PC-3 (cell line): ENCODE measurements around the gene RETREG2. TPM values are rescaled to one million over a fixed set of nuclear protein-coding genes. Genes with fewer than 3 reads are reported as not detected.

Source experiments
- ATAC-seq: fragments of 200-7000 bp; cut with Tn5 transposase; 2 replicates; pipeline ENCODE4 v1.9.1; 2020; ENCODE audit warnings: mild to moderate bottlenecking, moderate library complexity
- BruUV-seq: library from RNA; stranded (reverse); fragments of 400-500 nt; replicated peaks from 2 replicates; lab custom pipeline; 2021; lab: Mats Ljungman, UMichigan
- CTCF ChIA-PET: fragments of 300-600 bp; sonication (Branson Sonifier 250); formaldehyde crosslinking; loops from one replicate; lab custom pipeline; 2022; ENCODE audit warnings: antibody characterized with exemption; lab: Charles Lee
- POLR2A ChIA-PET: fragments of 300-600 bp; sonication (Branson Sonifier 250); formaldehyde crosslinking; loops from one replicate; lab custom pipeline; 2022; ENCODE audit warnings: antibody characterized with exemption; ENCODE audit not compliant: unreplicated experiment; lab: Charles Lee
- DNase-seq: peaks from one replicate; pipeline ENCODE4 v3.0.0-alpha.2; 2015
- H2AFZ ChIP-seq: fragments of 300-600 bp; sonication (generic); 2 replicates; pipeline ENCODE4 v1.6.0; 2016; ENCODE audit warnings: antibody characterized with exemption, low read length
- H3F3A ChIP-seq: fragments of 300-600 bp; sonication (generic); one replicate; pipeline ENCODE4 v1.6.0; 2017; ENCODE audit warnings: antibody characterized with exemption, low read length, control low read depth, mild to moderate bottlenecking; ENCODE audit not compliant: unreplicated experiment
- H3K27ac ChIP-seq: fragments of 300-600 bp; sonication (generic); 2 replicates; pipeline ENCODE4 v1.5.1; 2016; ENCODE audit warnings: mild to moderate bottlenecking, low read length
- H3K27me3 ChIP-seq: fragments of 300-600 bp; sonication (generic); 2 replicates; pipeline ENCODE4 v1.6.1; 2016; ENCODE audit warnings: low read length, mixed read lengths
- H3K36me3 ChIP-seq: fragments of 300-600 bp; sonication (generic); 2 replicates; pipeline ENCODE4 v1.6.1; 2016; ENCODE audit warnings: low read depth, mixed run types, low read length, mixed read lengths
- H3K4me1 ChIP-seq: fragments of 300-600 bp; sonication (generic); 2 replicates; pipeline ENCODE4 v1.5.1; 2016; ENCODE audit warnings: low read length; ENCODE audit not compliant: insufficient read depth
- H3K4me2 ChIP-seq: fragments of 300-600 bp; sonication (generic); 2 replicates; pipeline ENCODE4 v1.6.0; 2016; ENCODE audit warnings: low read length
- H3K4me3 ChIP-seq: fragments of 300-600 bp; sonication (generic); 2 replicates; pipeline ENCODE4 v1.5.1; 2016; ENCODE audit warnings: mild to moderate bottlenecking, low read length, mixed read lengths
- H3K79me2 ChIP-seq: fragments of 300-600 bp; sonication (generic); 2 replicates; pipeline ENCODE4 v1.6.1; 2017; ENCODE audit warnings: low read length, mixed read lengths
- H3K9ac ChIP-seq: fragments of 300-600 bp; sonication (generic); 2 replicates; pipeline ENCODE4 v1.6.0; 2016; ENCODE audit warnings: mild to moderate bottlenecking, low read length
- H3K9me2 ChIP-seq: fragments of 300-600 bp; sonication (generic); replicated peaks from 2 replicates; pipeline ENCODE4 v1.6.1; 2016; ENCODE audit warnings: mixed run types, low read length, mixed read lengths
- H3K9me3 ChIP-seq: fragments of 300-600 bp; sonication (generic); 2 replicates; pipeline ENCODE4 v1.6.1; 2016; ENCODE audit warnings: low read length, mixed read lengths
- H4K20me1 ChIP-seq: fragments of 300-600 bp; sonication (generic); 2 replicates; pipeline ENCODE4 v1.6.1; 2016; ENCODE audit warnings: low read length, mixed read lengths
- EZH2 ChIP-seq: fragments of 300-600 bp; sonication (generic); IDR thresholded peaks from one replicate; pipeline ENCODE4 v1.6.1; 2017; ENCODE audit warnings: antibody characterized with exemption, mild to moderate bottlenecking, low read length; ENCODE audit not compliant: unreplicated experiment
- EZH2phosphoT487 ChIP-seq: fragments of 300-600 bp; sonication (generic); IDR thresholded peaks from 2 replicates; pipeline ENCODE4 v1.6.1; 2018; ENCODE audit warnings: mild to moderate bottlenecking, antibody characterized with exemption, low read length, borderline replicate concordance
- intact Hi-C: fragments of 100-400 bp; cut with micrococcal nuclease; formaldehyde crosslinking; loops from 2 replicates; pipeline ENCODE4 v1.9.0; 2023
- total RNA-seq: library from RNA; depleted of rRNA; stranded (reverse); fragments of >200 nt; gene quantifications from 2 replicates; pipeline ENCODE4 v1.2.3, GENCODE V29; 2014
- TF ChIP-seq, protein P1 (sequence below): fragments of 300-600 bp; sonication (generic); conservative IDR thresholded peaks from 2 replicates; pipeline ENCODE4 v1.5.1; 2017; ENCODE audit warnings: antibody characterized with exemption, low read depth, mild to moderate bottlenecking, low read length

The RETREG2 gene
- total RNA-seq, 1 experiment from 2014 or later, result 61.0 TPM

DNA sequence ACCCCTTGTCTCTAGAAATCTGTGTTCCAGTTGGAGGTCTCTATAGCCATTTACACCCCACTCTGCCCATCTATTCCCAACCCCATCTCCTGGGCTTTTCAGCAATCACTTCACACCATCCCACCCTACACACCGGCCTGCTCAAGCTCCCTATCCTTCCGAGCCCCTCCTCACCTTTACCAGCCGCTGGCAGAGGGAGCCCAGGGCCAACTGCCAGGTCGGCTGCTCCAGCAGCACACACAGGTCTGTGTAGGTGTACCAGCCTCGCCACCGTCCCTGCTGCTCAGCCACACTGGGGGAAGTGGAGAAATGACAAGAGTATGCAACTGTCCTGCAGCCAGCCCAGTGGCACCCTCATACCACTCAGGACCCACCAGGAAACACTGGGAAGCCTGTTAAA, 4.9 kb upstream of the RETREG2 start:
- Histone ChIP-seq H3K4me1 (peaks cover 14% of the 10 kb centered on the region), H3K36me3 (peaks cover 11% of the 10 kb centered on the region; the same call in 1 of the 2 replicates), H3F3A (peaks cover 5% of the 10 kb centered on the region), H2AFZ (no peak overlapping the region), H3K4me2 (no peak overlapping the region), H3K4me3 (no peak overlapping the region), H3K9me2 (no peaks in the 10 kb centered on the region), H3K79me2 (peaks cover 24% of the 10 kb centered on the region), H4K20me1 (no peaks in the 10 kb centered on the region), H3K9me3 (no peaks in the 10 kb centered on the region), H3K27ac (no peak overlapping the region), H3K27me3 (no peaks in the 10 kb centered on the region), H3K9ac (no peak overlapping the region)
- ChIA-PET CTCF (no interaction called here), POLR2A (no interaction called here)
- DNase-seq, result no peak
- intact Hi-C loops, result no loop called here
- TF ChIP-seq EZH2phosphoT487, result no peak
- TF ChIP-seq, protein P1, sequence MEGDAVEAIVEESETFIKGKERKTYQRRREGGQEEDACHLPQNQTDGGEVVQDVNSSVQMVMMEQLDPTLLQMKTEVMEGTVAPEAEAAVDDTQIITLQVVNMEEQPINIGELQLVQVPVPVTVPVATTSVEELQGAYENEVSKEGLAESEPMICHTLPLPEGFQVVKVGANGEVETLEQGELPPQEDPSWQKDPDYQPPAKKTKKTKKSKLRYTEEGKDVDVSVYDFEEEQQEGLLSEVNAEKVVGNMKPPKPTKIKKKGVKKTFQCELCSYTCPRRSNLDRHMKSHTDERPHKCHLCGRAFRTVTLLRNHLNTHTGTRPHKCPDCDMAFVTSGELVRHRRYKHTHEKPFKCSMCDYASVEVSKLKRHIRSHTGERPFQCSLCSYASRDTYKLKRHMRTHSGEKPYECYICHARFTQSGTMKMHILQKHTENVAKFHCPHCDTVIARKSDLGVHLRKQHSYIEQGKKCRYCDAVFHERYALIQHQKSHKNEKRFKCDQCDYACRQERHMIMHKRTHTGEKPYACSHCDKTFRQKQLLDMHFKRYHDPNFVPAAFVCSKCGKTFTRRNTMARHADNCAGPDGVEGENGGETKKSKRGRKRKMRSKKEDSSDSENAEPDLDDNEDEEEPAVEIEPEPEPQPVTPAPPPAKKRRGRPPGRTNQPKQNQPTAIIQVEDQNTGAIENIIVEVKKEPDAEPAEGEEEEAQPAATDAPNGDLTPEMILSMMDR, result no peak
- no peak for TF ChIP-seq EZH2
- ATAC-seq, result no peak
- no TSS peak for BruUV-seq

DNA sequence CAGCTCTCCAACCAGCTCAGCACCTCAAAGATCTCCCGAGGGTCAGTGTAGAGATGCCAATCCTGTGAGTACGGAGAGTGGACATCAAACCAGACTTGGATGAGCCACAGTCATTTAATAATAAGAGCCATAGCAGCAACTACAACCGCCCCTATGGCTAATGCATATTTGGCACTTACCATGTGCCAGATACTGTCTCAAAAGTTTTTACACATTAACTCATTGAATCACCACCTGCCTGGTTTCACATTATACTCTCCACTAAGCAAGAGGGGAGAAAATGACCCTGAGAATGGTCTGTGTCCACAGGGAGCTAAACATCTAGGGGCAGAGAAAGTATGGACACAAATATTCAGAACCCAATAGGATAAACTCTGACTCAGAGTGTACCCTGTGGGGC, 3.9 kb upstream of the RETREG2 start:
- H3K4me1 ChIP-seq, result peaks cover 18% of the 10 kb centered on the region
- H3K9ac ChIP-seq, result no peak overlapping the region
- TF ChIP-seq, protein P1, result no peak
- TF ChIP-seq EZH2 (no peak), EZH2phosphoT487 (no peak)
- H3K4me2 ChIP-seq, result no peak overlapping the region
- H3K4me3 ChIP-seq, result no peak overlapping the region
- H2AFZ ChIP-seq, result no peak overlapping the region
- H3K27ac ChIP-seq, result no peak overlapping the region
- H3K27me3 ChIP-seq, result no peaks in the 10 kb centered on the region
- H3K9me3 ChIP-seq, result no peaks in the 10 kb centered on the region
- no peaks in the 10 kb centered on the region for H3K9me2 ChIP-seq
- ATAC-seq (no peak), DNase-seq (no peak)
- intact Hi-C loops, result no loop called here
- ChIA-PET CTCF (no interaction called here), POLR2A (interaction anchor here (0.6 kb wide), 1 partner anchor 32 kb away, joined by 3 read pairs; no protein-coding TSS in a partner anchor)
- no TSS peak for BruUV-seq
- peaks cover 5% of the 10 kb centered on the region for H3F3A ChIP-seq
- peaks cover 32% of the 10 kb centered on the region for H3K79me2 ChIP-seq
- H4K20me1 ChIP-seq, result no peaks in the 10 kb centered on the region; the same call in 1 of the 2 replicates
- H3K36me3 ChIP-seq, result peaks cover 11% of the 10 kb centered on the region; the same call in 1 of the 2 replicates

DNA sequence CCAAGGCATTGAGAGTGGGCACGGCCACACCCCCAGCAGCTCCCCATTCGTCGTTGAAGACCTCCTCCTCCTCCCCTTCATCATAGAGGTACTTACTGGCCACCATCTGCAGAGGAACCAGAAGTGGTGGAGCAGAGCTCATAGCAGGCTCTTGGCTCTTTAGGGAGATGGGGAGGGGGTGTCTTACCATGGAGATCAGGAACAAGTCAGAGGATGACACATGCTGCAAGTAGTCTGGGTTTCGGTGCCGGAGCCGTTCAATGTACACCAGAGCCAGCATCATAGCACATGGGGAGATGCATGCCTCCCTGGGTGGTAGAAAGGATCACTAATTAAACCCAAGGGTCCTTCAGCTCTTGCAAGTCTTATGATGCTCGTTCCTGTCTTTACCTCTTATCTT, 3.3 kb upstream of the RETREG2 start:
- intact Hi-C loops, result loop anchor here (5.0 kb wide), 1 partner anchor 122 kb away; no protein-coding TSS in a partner anchor
- no peak overlapping the region for H3K9ac ChIP-seq
- H3K27ac ChIP-seq, result no peak overlapping the region
- no peaks in the 10 kb centered on the region for H3K27me3 ChIP-seq
- no peak overlapping the region for H3K4me2 ChIP-seq
- no peaks in the 10 kb centered on the region for H3K9me3 ChIP-seq
- ChIA-PET CTCF (no interaction called here), POLR2A (no interaction called here)
- H2AFZ ChIP-seq, result no peak overlapping the region
- H3K36me3 ChIP-seq, result peaks cover 11% of the 10 kb centered on the region; the same call in 1 of the 2 replicates
- DNase-seq, result no peak
- peaks cover 38% of the 10 kb centered on the region for H3K79me2 ChIP-seq
- peaks cover 24% of the 10 kb centered on the region for H3K4me1 ChIP-seq
- H3K9me2 ChIP-seq, result no peaks in the 10 kb centered on the region
- peaks cover under 1% of the 10 kb centered on the region; the same call in 1 of the 2 replicates for H4K20me1 ChIP-seq
- ATAC-seq, result no peak
- H3F3A ChIP-seq, result peaks cover 5% of the 10 kb centered on the region
- no TSS peak for BruUV-seq
- no peak overlapping the region for H3K4me3 ChIP-seq
- no peak for TF ChIP-seq EZH2phosphoT487
- TF ChIP-seq, protein P1, result no peak
- no peak for TF ChIP-seq EZH2
